Vagina (tissue), 2 donors: ENCODE results near the gene COL24A1.

Source experiments
- POLR2AphosphoS5 ChIP-seq, 2 donors: sonication (generic); formaldehyde crosslinking; IDR thresholded peaks; one replicate each; pipeline ENCODE4 v1.9.0; 2017; ENCODE audit warnings: antibody characterized with exemption in 2 of 2, mild to moderate bottlenecking in 2 of 2, low read depth in 1 of 2; ENCODE audit not compliant: insufficient read depth in 1 of 2
- TF ChIP-seq, protein P1 (sequence below), 3 experiments: fragments of 450-650 bp in 2 of 3; fragments of 200-600 bp in 1 of 3; sonication (generic) in 1 of 3; IDR thresholded peaks; one replicate each; pipeline ENCODE4 v1.5.1; 2017 to 2019; ENCODE audit warnings: antibody characterized with exemption in 3 of 3, mild to moderate bottlenecking in 2 of 3, moderate library complexity in 2 of 3

DNA sequence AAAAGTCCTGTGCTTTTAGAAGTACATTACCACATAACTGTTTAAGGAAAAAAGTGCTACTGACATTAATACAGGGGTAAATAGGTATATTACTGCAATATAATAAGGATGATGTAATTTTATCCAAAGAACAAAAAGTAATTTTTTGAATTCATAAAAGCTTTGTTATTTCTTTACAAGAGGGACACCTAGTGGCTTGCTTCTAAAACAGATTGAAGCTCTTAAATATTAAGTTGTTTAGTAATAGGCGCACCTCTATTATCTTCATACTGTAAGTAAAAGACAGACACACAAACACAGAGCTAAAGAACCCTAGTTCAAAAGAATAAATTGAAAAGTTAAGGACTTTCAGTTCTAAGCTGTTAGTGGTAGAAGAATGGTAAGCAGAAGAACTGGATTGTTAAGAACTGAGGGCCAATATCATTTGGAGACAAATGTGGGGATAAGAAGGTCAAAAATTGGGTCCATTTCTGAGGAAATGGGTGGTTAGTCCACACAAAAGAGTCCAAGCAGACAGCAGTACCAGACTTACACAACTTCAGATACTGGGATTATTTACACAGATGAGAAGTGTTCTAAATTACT lies 463.8 kb downstream of the COL24A1 start:
- TF ChIP-seq, protein P1, sequence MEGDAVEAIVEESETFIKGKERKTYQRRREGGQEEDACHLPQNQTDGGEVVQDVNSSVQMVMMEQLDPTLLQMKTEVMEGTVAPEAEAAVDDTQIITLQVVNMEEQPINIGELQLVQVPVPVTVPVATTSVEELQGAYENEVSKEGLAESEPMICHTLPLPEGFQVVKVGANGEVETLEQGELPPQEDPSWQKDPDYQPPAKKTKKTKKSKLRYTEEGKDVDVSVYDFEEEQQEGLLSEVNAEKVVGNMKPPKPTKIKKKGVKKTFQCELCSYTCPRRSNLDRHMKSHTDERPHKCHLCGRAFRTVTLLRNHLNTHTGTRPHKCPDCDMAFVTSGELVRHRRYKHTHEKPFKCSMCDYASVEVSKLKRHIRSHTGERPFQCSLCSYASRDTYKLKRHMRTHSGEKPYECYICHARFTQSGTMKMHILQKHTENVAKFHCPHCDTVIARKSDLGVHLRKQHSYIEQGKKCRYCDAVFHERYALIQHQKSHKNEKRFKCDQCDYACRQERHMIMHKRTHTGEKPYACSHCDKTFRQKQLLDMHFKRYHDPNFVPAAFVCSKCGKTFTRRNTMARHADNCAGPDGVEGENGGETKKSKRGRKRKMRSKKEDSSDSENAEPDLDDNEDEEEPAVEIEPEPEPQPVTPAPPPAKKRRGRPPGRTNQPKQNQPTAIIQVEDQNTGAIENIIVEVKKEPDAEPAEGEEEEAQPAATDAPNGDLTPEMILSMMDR (IDR thresholded peaks at IDR 0.05) = peak in 1 of 3 experiments; percentile 28
- TF ChIP-seq POLR2AphosphoS5 (IDR thresholded peaks at IDR 0.05; ENCODE audit: insufficient read depth in 1 of 2, low read depth in 1 of 2) = no peak
